K562 (cell line): ENCODE data around the gene BFSP1. TPM values are rescaled to one million over a fixed set of nuclear protein-coding genes. Genes with fewer than 3 reads are reported as not detected.

ENCODE experiments used
- ARID4B ChIP-seq: sonication (generic); formaldehyde crosslinking; IDR thresholded peaks from 2 replicates; pipeline ENCODE4 v1.8.0; 2022; ENCODE audit warnings: mild to moderate bottlenecking, missing genetic modification reagents
- CAMTA2 ChIP-seq: fragments of 250-450 bp; sonication (Bioruptor Pico); conservative IDR thresholded peaks from 2 replicates; pipeline ENCODE4 v1.5.1; 2022
- CGGBP1 ChIP-seq: fragments of 250-450 bp; sonication (Bioruptor Pico); IDR thresholded peaks from 2 replicates; pipeline ENCODE4 v1.9.0; 2021; ENCODE audit warnings: mild to moderate bottlenecking
- FOSL1 ChIP-seq: fragments of 200-800 bp; sonication (Bioruptor generic); conservative IDR thresholded peaks from 2 replicates; pipeline ENCODE4 v1.6.1; 2016; ENCODE audit warnings: missing genetic modification characterization, missing compliant biosample characterization
- GTF2F1 ChIP-seq: IDR thresholded peaks from 2 replicates; pipeline ENCODE4 v1.6.1; 2011; ENCODE audit warnings: low read depth, low read length, improper control_type of control experiment
- HNRNPLL ChIP-seq: fragments of 200-400 bp; formaldehyde crosslinking; IDR thresholded peaks from 2 replicates; pipeline ENCODE4 v1.6.1; 2017; ENCODE audit warnings: low read length, low read depth, mild to moderate bottlenecking; ENCODE audit not compliant: poor library complexity, severe bottlenecking
- LEF1 ChIP-seq: fragments of 450-650 bp; IDR thresholded peaks from 2 replicates; pipeline ENCODE4 v1.6.1; 2016; ENCODE audit warnings: mild to moderate bottlenecking
- MYNN ChIP-seq, 2 experiments: sonication (generic); formaldehyde crosslinking in 1 of 2; IDR thresholded peaks; 2 replicates each; pipeline versions ENCODE4 v1.5.0 to v1.6.1; 2016 to 2020; ENCODE audit warnings: antibody characterized with exemption in 1 of 2, missing genetic modification reagents in 1 of 2
- NBN ChIP-seq: fragments of 450-650 bp; IDR thresholded peaks from 2 replicates; pipeline ENCODE4 v1.6.1; 2016; ENCODE audit warnings: low read depth, mild to moderate bottlenecking
- PCBP1 ChIP-seq: fragments of 200-400 bp; formaldehyde crosslinking; IDR thresholded peaks from 2 replicates; pipeline ENCODE4 v1.6.1; 2018; ENCODE audit warnings: mild to moderate bottlenecking, low read depth, low read length; ENCODE audit not compliant: poor library complexity, severe bottlenecking
- SLC30A9 ChIP-seq: fragments of 250-450 bp; sonication (Bioruptor Pico); IDR thresholded peaks from 2 replicates; pipeline ENCODE4 v1.8.0; 2022; ENCODE audit warnings: mild to moderate bottlenecking, moderate library complexity
- ZBTB26 ChIP-seq: fragments of 450-650 bp; formaldehyde crosslinking; IDR thresholded peaks from 2 replicates; pipeline ENCODE4 v1.4.0; 2022; ENCODE audit warnings: missing genetic modification characterization
- ZNF436 ChIP-seq: fragments of 250-450, 450-650 bp; sonication (Bioruptor Pico); formaldehyde crosslinking; IDR thresholded peaks from 2 replicates; pipeline ENCODE4 v1.7.0; 2020; ENCODE audit warnings: mild to moderate bottlenecking
- ZNF764 ChIP-seq: fragments of 250-450 bp; sonication (Bioruptor Pico); IDR thresholded peaks from 2 replicates; pipeline ENCODE4 v1.4.0; 2020; ENCODE audit warnings: low read depth, mild to moderate bottlenecking, moderate library complexity
- polyA plus RNA-seq, 8 experiments: library from polyadenylated mRNA; depleted of rRNA in 4 of 8; stranded (reverse) in 5 of 8; unstranded in 3 of 8; fragments of >200 nt; fragmentation: Nextera tagmentation in 2 of 8; fragmentation: Illumina TruSeq in 1 of 8; extraction: Ambion mirVana in 2 of 8; extraction: Trizol in 1 of 8; gene quantifications; 2 replicates each; pipeline versions ENCODE4 v1.2.1 to v1.2.3, GENCODE V29; 2011 to 2014; ENCODE audit warnings: inconsistent platforms in 1 of 8, missing spikeins in 1 of 8
- total RNA-seq, 7 experiments: library from RNA; depleted of rRNA in 6 of 7; stranded (reverse); fragments of >200 nt in 6 of 7; fragmentation: Illumina TruSeq in 2 of 7; extraction: Trizol in 2 of 7; gene quantifications; 2 replicates each; pipeline versions ENCODE4 v1.2.1 to v1.2.3, GENCODE V29; 2011 to 2021; ENCODE audit warnings: low replicate concordance in 1 of 7
- TF ChIP-seq, protein P1 (sequence below): sonication (generic); formaldehyde crosslinking; IDR thresholded peaks from 2 replicates; pipeline ENCODE4 v1.8.1; 2022; ENCODE audit warnings: missing genetic modification reagents
- TF ChIP-seq, protein P2 (sequence below), 2 experiments: fragments of 250-450 bp in 1 of 2; fragments of 450-650 bp in 1 of 2; sonication (Bioruptor Pico) in 1 of 2; IDR thresholded peaks; 2 replicates each; pipeline versions ENCODE4 v1.6.1 to v1.8.0; 2016 to 2021; ENCODE audit warnings: mild to moderate bottlenecking in 2 of 2, moderate library complexity in 2 of 2, missing compliant biosample characterization in 1 of 2, missing genetic modification characterization in 1 of 2
- TF ChIP-seq, protein P3 (sequence below), 2 experiments: fragments of 450-650 bp; IDR thresholded peaks; 2 replicates each; pipeline ENCODE4 v1.6.1; 2016

Gene BFSP1
- total and polyA plus RNA-seq, 9 of the 15 experiments (the other 6 are each of a cell fraction or from before 2014, with no cell fraction given): 0.09 to 0.86 (median 0.40) TPM

- TF ChIP-seq ARID4B (CRISPR knock-in tag) (no peak), NBN (no peak), MYNN (IDR thresholded peaks at IDR 0.05) (no peak), MYNN (CRISPR knock-in tag; IDR thresholded peaks at IDR 0.05) (no peak), SLC30A9 (CRISPR knock-in tag) (no peak), FOSL1 (tag) (peak; percentile 55; the same call in 1 of the 2 replicates), CAMTA2 (CRISPR knock-in tag) (no peak), CGGBP1 (CRISPR knock-in tag) (no peak), ZNF436 (CRISPR knock-in tag) (no peak), HNRNPLL (no peak), ZNF764 (CRISPR knock-in tag) (no peak), PCBP1 (no peak), ZBTB26 (no peak), GTF2F1 (no peak), LEF1 (no peak)
- TF ChIP-seq, protein P1, sequence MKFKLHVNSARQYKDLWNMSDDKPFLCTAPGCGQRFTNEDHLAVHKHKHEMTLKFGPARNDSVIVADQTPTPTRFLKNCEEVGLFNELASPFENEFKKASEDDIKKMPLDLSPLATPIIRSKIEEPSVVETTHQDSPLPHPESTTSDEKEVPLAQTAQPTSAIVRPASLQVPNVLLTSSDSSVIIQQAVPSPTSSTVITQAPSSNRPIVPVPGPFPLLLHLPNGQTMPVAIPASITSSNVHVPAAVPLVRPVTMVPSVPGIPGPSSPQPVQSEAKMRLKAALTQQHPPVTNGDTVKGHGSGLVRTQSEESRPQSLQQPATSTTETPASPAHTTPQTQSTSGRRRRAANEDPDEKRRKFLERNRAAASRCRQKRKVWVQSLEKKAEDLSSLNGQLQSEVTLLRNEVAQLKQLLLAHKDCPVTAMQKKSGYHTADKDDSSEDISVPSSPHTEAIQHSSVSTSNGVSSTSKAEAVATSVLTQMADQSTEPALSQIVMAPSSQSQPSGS (CRISPR knock-in tag): no peak
- TF ChIP-seq, protein P2, sequence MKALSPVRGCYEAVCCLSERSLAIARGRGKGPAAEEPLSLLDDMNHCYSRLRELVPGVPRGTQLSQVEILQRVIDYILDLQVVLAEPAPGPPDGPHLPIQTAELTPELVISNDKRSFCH (CRISPR knock-in tag; IDR thresholded peaks at IDR 0.05): no peak
- TF ChIP-seq, protein P2 (tag; IDR thresholded peaks at IDR 0.05): no peak
- TF ChIP-seq, protein P3, sequence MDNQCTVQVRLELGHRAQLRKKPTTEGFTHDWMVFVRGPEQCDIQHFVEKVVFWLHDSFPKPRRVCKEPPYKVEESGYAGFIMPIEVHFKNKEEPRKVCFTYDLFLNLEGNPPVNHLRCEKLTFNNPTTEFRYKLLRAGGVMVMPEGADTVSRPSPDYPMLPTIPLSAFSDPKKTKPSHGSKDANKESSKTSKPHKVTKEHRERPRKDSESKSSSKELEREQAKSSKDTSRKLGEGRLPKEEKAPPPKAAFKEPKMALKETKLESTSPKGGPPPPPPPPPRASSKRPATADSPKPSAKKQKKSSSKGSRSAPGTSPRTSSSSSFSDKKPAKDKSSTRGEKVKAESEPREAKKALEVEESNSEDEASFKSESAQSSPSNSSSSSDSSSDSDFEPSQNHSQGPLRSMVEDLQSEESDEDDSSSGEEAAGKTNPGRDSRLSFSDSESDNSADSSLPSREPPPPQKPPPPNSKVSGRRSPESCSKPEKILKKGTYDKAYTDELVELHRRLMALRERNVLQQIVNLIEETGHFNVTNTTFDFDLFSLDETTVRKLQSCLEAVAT (IDR thresholded peaks at IDR 0.05): no peak
Measured at GRCh38 chr20:17558941-17559304, 27.7 kb upstream of the BFSP1 start (continued).
